Peyer's patch (tissue), 4 donors: ENCODE results near the gene ACAP2.

Experiments
- CTCF ChIP-seq, 6 experiments: fragments of 450-650 bp in 4 of 6; fragments of 200-600 bp in 2 of 6; sonication (generic) in 1 of 6; IDR thresholded peaks; one replicate each; pipeline ENCODE4 v1.5.1; 2017 to 2019; ENCODE audit warnings: antibody characterized with exemption in 6 of 6, mild to moderate bottlenecking in 3 of 6, moderate library complexity in 1 of 6
- POLR2A ChIP-seq, 2 donors: fragments of 450-650 bp; IDR thresholded peaks; one replicate each; pipeline ENCODE4 v1.5.1; 2017; ENCODE audit warnings: antibody characterized with exemption in 2 of 2, mild to moderate bottlenecking in 2 of 2, moderate library complexity in 2 of 2

GRCh38 chr3:195257454-195258448 lies 185.1 kb downstream of the ACAP2 start:
- TF ChIP-seq CTCF (IDR thresholded peaks at IDR 0.05), result no peak
- no peak for TF ChIP-seq POLR2A (IDR thresholded peaks at IDR 0.05)
